HCT116 (cell line): Measurements from ENCODE around the gene SGSM2. TPM values are rescaled to one million over a fixed set of nuclear protein-coding genes. Genes with fewer than 3 reads are reported as not detected.

Experiments
- ATAC-seq: fragments of 200-7000 bp; cut with Tn5 transposase; 2 replicates; pipeline ENCODE4 v1.9.1; 2020; ENCODE audit warnings: mild to moderate bottlenecking, moderate library complexity
- BruUV-seq: library from RNA; stranded (reverse); fragments of 400-500 nt; replicated peaks from 2 replicates; lab custom pipeline; 2021; lab: Mats Ljungman, UMichigan
- CTCF ChIA-PET: fragments of 300-600 bp; sonication (Branson Sonifier 250); formaldehyde crosslinking; loops from one replicate; lab custom pipeline; 2021; ENCODE audit warnings: antibody characterized with exemption; lab: Charles Lee
- POLR2A ChIA-PET: fragments of 300-600, 350-600 bp; sonication (Branson Sonifier 250); formaldehyde crosslinking; loops from one replicate; lab custom pipeline; 2021; ENCODE audit warnings: antibody characterized with exemption; lab: Charles Lee
- RAD21 ChIA-PET, 2 experiments: fragments of 300-600 bp; sonication (Branson Sonifier 250); formaldehyde crosslinking; loops; one replicate each; lab custom pipeline; 2023; ENCODE audit warnings: low total read pairs in 2 of 2; ENCODE audit not compliant: uncharacterized antibody in 2 of 2, unreplicated experiment in 2 of 2, low non-redundant PET in 1 of 2; lab: Charles Lee
- DNase-seq: peaks from one replicate; pipeline ENCODE4 v3.0.0-alpha.2; 2010; ENCODE audit warnings: low read depth, low spot score
- H2AFZ ChIP-seq: fragments of 200-600 bp; shearing (Covaris generic), sonication (generic); 2 replicates; pipeline ENCODE4 v1.6.1; 2017; ENCODE audit warnings: low read depth, mixed run types, mixed read lengths, antibody characterized with exemption, low read length; ENCODE audit not compliant: poor library complexity, severe bottlenecking
- H3K27ac ChIP-seq: 2 replicates; pipeline ENCODE4 v1.5.1; 2012; ENCODE audit warnings: low read depth, low read length
- H3K27me3 ChIP-seq: fragments of 200-600 bp; sonication (generic); 2 replicates; pipeline ENCODE4 v1.6.1; 2016; ENCODE audit warnings: mixed run types, low read length, mixed read lengths; ENCODE audit not compliant: insufficient read depth
- H3K36me3 ChIP-seq, 2 experiments: fragments of 200-500 bp in 1 of 2; fragments of 200-600 bp in 1 of 2; sonication (Bioruptor generic) in 1 of 2; sonication (generic) in 1 of 2; 2 replicates each; pipeline versions ENCODE4 v1.5.1 to v1.6.1; 2014 to 2016; ENCODE audit warnings: low read length in 2 of 2, inconsistent platforms in 1 of 2, mixed read lengths in 1 of 2, mixed run types in 1 of 2; ENCODE audit not compliant: insufficient read depth in 2 of 2, control insufficient read depth in 1 of 2
- H3K4me1 ChIP-seq, 2 experiments: fragments of 200-600 bp in 1 of 2; sonication (generic) in 1 of 2; 2 replicates each; pipeline versions ENCODE4 v1.5.1 to v1.6.1; 2012 to 2017; ENCODE audit warnings: low read length in 2 of 2, inconsistent platforms in 1 of 2, mild to moderate bottlenecking in 1 of 2, mixed read lengths in 1 of 2, mixed run types in 1 of 2, moderate library complexity in 1 of 2; ENCODE audit not compliant: insufficient read depth in 2 of 2, control insufficient read depth in 1 of 2
- H3K4me2 ChIP-seq: fragments of 200-600 bp; sonication (generic); 2 replicates; pipeline ENCODE4 v1.6.1; 2017; ENCODE audit warnings: mixed run types, low read length, mixed read lengths
- H3K4me3 ChIP-seq, 2 experiments: fragments of 200-600 bp in 1 of 2; sonication (generic) in 1 of 2; replicated peaks in 1 of 2; 2 replicates each; pipeline ENCODE4 v1.5.1; 2011 to 2016; ENCODE audit warnings: low read length in 2 of 2, control low read depth in 1 of 2, low read depth in 1 of 2, mild to moderate bottlenecking in 1 of 2, mixed read lengths in 1 of 2, mixed run types in 1 of 2
- H3K79me2 ChIP-seq: fragments of 200-600 bp; sonication (generic); 2 replicates; pipeline ENCODE4 v1.6.1; 2017; ENCODE audit warnings: mild to moderate bottlenecking, mixed run types, low read length, moderate library complexity, mixed read lengths; ENCODE audit not compliant: insufficient read depth
- H3K9ac ChIP-seq: fragments of 200-600 bp; sonication (generic); 2 replicates; pipeline ENCODE4 v1.6.1; 2016; ENCODE audit warnings: low read length, mixed read lengths
- H3K9me2 ChIP-seq: fragments of 200-600 bp; sonication (generic), shearing (Covaris generic); 2 replicates; pipeline ENCODE4 v1.6.1; 2017; ENCODE audit warnings: mixed run types, mild to moderate bottlenecking, moderate library complexity; ENCODE audit not compliant: insufficient read depth
- H3K9me3 ChIP-seq, 2 experiments: fragments of 200-500 bp in 1 of 2; fragments of 200-600 bp in 1 of 2; sonication (Bioruptor generic) in 1 of 2; sonication (generic) in 1 of 2; 2 replicates each; pipeline ENCODE4 v1.6.1; 2014 to 2017; ENCODE audit warnings: low read length in 2 of 2, mixed read lengths in 2 of 2, inconsistent platforms in 1 of 2, low read depth in 1 of 2, mild to moderate bottlenecking in 1 of 2, mixed run types in 1 of 2, moderate library complexity in 1 of 2; ENCODE audit not compliant: control insufficient read depth in 1 of 2, insufficient read depth in 1 of 2
- H4K20me1 ChIP-seq: fragments of 200-600 bp; sonication (generic), shearing (Covaris generic); 2 replicates; pipeline ENCODE4 v1.6.1; 2017; ENCODE audit warnings: mixed run types, mild to moderate bottlenecking, moderate library complexity; ENCODE audit not compliant: insufficient read depth
- JUND ChIP-seq: IDR thresholded peaks from 2 replicates; pipeline ENCODE4 v1.6.1; 2012
- MAX ChIP-seq: IDR thresholded peaks from 2 replicates; pipeline ENCODE4 v1.6.1; 2012
- POLR2A ChIP-seq: IDR thresholded peaks from 2 replicates; pipeline ENCODE4 v1.7.0; 2011; ENCODE audit warnings: borderline replicate concordance; ENCODE audit not compliant: insufficient read depth, insufficient read length; ENCODE audit errors: extremely low read depth
- REST ChIP-seq: IDR thresholded peaks from 2 replicates; pipeline ENCODE4 v1.6.1; 2012; ENCODE audit warnings: low read depth
- SIN3A ChIP-seq: IDR thresholded peaks from 2 replicates; pipeline ENCODE4 v1.6.1; 2012; ENCODE audit warnings: low read depth
- YY1 ChIP-seq: IDR thresholded peaks from 2 replicates; pipeline ENCODE4 v1.6.1; 2011; ENCODE audit warnings: low read length, low read depth, moderate library complexity, mild to moderate bottlenecking; ENCODE audit not compliant: insufficient replicate concordance; ENCODE audit errors: extremely low read depth
- ZFX ChIP-seq: fragments of 450-650 bp; IDR thresholded peaks from 2 replicates; pipeline ENCODE4 v1.6.1; 2017
- intact Hi-C: fragments of 100-400 bp; cut with micrococcal nuclease; formaldehyde crosslinking; loops from 2 replicates; pipeline ENCODE4 v1.10.0; 2022
- total RNA-seq: library from RNA; stranded (reverse); gene quantifications from one replicate; pipeline ENCODE4 v1.2.1, GENCODE V29; 2021; ENCODE audit not compliant: unreplicated experiment

Gene SGSM2
- total RNA-seq, 1 experiment from 2014 or later, result 68.1 TPM

- POLR2A ChIA-PET, result interaction anchor here (1.6 to 1.8 kb wide), 2 partner anchors 12 to 16 kb away, joined by 4 to 6 read pairs; no protein-coding TSS in a partner anchor
- peak overlapping the region; percentile 97 for H3K27ac ChIP-seq
- peaks cover 48 to 83% of the 10 kb centered on the region in 2 experiments for H3K4me1 ChIP-seq
- peaks cover 37% of the 10 kb centered on the region for H3K79me2 ChIP-seq
- intact Hi-C loops, result loop anchor here (2.0 to 10.0 kb wide), 2 partner anchors 42 to 686 kb away; partner anchors contain the start of gene TLCD2
- no TSS peak for BruUV-seq
- RAD21 ChIA-PET, result no interaction called here
- H3K4me3 ChIP-seq, result peak overlapping the region; percentile 92 to 96
- H3K36me3 ChIP-seq, result no peaks in the 10 kb centered on the region
- no peaks in the 10 kb centered on the region for H4K20me1 ChIP-seq
- H3K9me2 ChIP-seq, result no peaks in the 10 kb centered on the region
- DNase-seq (no peak), ATAC-seq (no peak)
- peak overlapping the region; percentile 93 for H3K4me2 ChIP-seq
- H2AFZ ChIP-seq, result no peak overlapping the region
- H3K9ac ChIP-seq, result peak overlapping the region; percentile 100
- H3K27me3 ChIP-seq, result no peaks in the 10 kb centered on the region
- CTCF ChIA-PET, result interaction anchor here (2.7 to 3.2 kb wide), 2 partner anchors 15 to 18 kb away, joined by 12 to 23 read pairs; no protein-coding TSS in a partner anchor
- TF ChIP-seq MAX, result no peak
- no peak for TF ChIP-seq SIN3A
- no peak for TF ChIP-seq YY1
- TF ChIP-seq JUND, result no peak
- 0 out of 2 replicates have a peak, but pooled peaks have one; percentile 33 for TF ChIP-seq ZFX
- TF ChIP-seq REST, result no peak
- no peak for TF ChIP-seq POLR2A
- no peaks in the 10 kb centered on the region for H3K9me3 ChIP-seq
Measured at GRCh38 chr17:2400474-2400866, 63.2 kb downstream of the SGSM2 start.
